Prostate gland (tissue), 2 donors: ENCODE measurements around the gene BANP.

ENCODE experiments used
- CTCF ChIP-seq, 4 experiments: fragments of 200-600 bp in 2 of 4; fragments of 450-650 bp in 2 of 4; sonication (generic) in 2 of 4; IDR thresholded peaks; 1 replicate in 3 of 4; 2 replicates in 1 of 4; pipeline ENCODE4 v1.5.1; 2016 to 2019; ENCODE audit warnings: antibody characterized with exemption in 4 of 4, mild to moderate bottlenecking in 2 of 4, moderate library complexity in 2 of 4
- POLR2A ChIP-seq: fragments of 450-650 bp; IDR thresholded peaks from one replicate; pipeline ENCODE4 v1.6.1; 2016; ENCODE audit warnings: antibody characterized with exemption, mild to moderate bottlenecking

GRCh38 chr16:87929986-87930385, 21.2 kb upstream of the BANP start:
- no peak for TF ChIP-seq CTCF (IDR thresholded peaks at IDR 0.05)
- no peak for TF ChIP-seq POLR2A
